ENCODE data around the gene TEX264.

The TEX264 gene

DNA sequence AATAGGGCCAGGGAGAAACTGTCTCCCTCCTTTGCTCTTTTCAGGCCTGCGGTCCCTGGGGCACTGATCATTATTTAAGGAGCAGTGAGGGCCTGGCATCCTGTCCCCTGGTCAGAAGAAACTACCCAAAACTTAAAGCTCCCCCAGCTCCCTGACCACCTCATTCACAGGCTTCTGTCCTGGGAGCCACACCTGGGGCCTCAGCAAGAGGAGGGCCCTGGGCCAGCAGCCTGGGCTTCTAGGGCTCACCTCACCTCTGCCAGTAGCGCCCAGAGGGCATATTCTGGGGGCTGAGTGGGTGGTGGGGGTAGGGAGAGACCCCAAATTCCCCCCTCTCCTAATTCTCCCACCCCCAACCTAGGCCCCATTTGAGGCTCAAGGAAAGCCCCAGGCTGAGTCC lies 31.1 kb downstream of the TEX264 start:
- no peak for DNase-seq

DNA sequence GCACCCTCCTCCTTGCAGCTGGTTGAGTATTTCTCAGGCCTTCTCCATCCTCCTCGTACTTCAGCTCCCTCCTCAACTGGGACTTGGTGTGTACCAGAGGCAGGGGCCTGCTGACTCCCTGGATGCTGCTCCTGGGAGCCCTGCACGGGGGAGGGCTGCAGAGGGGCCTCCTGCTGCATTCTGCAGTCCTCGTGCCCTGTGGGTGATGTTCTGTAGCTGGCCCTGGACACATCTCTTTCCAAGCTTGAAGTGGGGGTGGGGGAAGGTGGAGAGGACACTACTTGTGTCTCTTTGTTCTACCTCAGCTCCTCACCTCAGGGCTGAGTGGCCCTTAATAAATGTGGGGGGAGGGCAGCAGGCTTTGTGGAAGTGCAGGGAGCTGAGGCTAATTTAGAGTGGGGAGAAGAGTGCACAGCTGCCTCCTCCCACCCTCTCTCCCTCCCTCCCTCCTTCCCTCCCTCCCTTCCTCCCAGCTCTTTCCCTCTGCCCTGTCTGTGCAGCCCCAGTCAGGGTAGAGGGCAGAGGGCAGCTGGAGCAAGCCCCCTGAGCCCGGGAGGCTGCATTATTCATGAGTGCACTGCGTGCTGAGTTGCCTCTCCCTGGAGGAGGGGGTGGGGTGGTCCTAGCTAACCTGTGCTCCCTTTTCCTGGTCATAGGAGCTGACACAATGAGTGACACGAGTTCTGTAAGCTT lies 32.2 kb downstream of the TEX264 start:
- peak; percentile 25 for DNase-seq

DNA sequence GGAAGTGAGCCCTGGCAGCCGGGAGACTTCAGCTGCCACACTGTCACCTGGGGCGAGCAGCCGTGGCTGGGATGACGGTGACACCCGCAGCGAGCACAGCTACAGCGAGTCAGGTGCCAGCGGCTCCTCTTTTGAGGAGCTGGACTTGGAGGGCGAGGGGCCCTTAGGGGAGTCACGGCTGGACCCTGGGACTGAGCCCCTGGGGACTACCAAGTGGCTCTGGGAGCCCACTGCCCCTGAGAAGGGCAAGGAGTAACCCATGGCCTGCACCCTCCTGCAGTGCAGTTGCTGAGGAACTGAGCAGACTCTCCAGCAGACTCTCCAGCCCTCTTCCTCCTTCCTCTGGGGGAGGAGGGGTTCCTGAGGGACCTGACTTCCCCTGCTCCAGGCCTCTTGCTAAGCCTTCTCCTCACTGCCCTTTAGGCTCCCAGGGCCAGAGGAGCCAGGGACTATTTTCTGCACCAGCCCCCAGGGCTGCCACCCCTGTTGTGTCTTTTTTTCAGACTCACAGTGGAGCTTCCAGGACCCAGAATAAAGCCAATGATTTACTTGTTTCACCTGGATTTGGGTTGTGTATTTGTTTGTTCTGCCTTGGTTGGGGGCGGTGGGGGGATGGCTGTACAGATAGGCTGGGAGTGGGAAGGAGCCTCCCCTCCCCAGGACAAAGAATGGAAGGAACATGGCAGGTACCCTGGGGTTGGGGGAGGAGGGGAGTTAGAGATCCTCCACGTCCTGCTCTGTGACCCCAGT lies 32.9 kb downstream of the TEX264 start:
- no peak for DNase-seq

DNA sequence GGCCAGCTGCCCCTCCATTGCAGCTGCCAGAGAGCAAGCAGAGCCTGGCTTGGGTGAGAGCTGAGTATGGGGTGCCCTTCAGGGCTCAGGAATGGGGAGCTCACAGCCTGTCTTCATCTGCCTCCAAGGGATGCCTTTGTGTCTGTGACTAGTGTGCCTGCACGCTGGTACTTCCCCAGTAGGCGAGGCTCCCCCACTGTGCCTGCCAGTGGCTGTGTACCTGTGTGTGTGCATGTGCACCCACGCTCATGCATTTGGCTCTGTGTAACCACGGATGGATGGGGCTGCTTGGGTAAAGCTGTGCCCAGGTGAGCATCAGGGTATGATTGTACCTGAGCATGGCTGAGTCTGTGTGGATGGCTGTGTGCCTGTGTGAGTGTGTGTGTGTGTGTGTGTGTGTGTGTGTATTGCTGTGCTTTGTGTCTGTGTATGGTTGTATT lies 33.5 kb downstream of the TEX264 start:
- no peak for DNase-seq

DNA sequence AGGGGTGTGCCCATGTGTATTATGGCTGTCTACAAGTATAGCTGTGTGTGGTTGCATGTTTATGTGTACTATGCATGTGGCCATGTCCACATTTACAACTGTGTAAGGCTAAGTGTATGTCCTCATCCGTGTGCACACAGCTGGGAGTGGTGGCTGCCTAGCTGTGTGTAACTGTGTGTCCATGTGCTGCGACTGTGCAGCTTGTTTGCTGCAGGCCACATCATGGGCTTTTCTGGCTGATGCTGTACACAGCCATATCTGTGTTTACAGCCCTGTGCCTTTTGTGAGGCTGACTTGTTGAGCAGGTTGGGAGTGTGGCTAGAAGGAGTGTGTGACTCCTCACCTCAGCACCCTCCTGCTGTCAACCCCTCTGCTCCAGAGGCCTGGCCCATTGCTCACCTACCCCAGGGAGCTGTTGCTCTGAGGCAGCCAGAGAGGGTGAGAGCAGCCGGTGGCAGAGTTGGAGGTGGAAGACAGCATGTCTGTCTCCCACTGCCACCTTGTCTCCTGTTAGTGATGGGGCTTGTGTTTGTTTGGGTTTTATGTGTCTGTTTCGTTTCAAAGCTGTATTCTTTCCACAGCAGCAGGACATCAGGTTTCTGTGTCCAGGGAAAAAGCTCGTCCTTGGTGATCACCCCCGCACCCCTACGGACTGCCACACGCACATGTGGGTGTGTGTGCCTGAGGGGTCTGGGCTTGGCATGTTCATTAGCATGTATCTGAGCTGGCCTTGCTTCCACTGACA lies 34.4 kb downstream of the TEX264 start:
- no peak for DNase-seq

DNA sequence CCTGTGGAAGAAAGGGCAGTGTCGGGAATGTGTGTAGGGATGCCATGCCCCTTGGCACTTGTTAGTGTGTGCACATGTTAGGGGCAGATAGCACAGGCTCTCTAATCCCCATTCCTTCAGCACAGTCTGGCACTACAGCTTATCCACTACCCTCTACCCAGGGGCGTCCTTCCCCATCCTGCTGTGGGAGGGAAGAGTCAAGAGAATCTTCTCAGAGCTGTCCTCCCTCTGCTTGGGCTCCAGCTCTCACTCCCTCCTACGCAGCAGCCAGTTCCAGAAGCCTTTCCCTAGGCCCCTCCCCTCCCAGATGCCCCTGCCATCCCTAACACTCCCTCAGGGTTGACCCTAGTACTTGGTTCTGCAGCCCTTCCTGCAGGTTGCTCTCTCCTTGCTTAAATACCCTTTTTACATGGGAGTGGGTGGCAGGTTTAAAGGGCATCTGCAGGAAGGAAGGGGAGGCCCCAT lies 35.0 kb downstream of the TEX264 start:
- no peak for DNase-seq

DNA sequence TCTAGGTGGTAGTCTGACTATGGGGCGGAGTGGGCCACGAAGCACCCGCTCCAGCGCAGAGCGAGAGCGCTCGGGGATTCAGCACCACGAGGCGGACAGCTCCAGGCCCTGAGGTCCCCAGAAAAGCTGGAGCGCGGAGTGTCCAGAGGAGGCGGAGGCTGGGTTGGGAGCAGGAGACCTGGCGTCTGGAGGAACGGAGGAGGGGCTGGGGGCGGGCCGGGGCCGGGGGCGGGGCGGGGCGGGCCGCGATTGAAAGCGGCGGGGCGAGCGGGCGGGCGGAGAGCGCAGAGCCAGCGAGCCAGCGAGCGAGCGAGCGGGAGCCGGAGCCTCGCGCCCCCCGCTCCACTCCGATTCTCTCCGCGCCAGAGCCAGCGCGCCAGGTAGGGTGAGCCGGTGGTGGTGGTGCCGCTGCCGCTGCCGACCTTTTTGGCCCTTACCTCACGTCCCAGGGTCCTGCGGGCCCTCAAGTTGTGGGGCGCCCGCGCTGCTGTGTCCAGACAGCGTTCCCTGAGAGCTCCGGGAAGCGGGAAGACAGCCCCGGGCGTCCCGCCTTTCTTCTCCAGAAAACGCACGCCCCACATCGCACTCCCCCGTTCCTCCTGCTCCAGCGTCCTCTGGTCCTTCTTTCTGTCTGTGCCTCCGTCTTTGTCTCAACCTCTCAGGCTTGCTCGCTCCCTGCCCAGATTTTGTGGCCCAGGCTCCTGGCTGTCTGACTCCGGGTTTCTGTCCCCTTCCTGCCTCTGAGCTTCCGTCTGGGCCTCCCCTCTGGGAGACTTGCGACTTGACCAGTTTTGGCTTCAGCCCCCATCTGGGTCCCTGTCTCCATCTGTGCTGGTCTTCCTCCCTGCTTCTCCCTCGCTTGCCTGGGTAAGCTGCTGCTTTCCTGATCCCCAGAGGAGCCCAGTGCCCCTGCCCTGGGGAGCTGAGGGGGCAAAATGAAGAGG lies 36.0 kb downstream of the TEX264 start, which contains the start of gene GRM2:
GRM2 (plus strand) TSS at position 281 of the 944 bp plus-strand sequence. CDS start 1,916 bp downstream, outside the sequence.
- peak; percentile 22 for DNase-seq

DNA sequence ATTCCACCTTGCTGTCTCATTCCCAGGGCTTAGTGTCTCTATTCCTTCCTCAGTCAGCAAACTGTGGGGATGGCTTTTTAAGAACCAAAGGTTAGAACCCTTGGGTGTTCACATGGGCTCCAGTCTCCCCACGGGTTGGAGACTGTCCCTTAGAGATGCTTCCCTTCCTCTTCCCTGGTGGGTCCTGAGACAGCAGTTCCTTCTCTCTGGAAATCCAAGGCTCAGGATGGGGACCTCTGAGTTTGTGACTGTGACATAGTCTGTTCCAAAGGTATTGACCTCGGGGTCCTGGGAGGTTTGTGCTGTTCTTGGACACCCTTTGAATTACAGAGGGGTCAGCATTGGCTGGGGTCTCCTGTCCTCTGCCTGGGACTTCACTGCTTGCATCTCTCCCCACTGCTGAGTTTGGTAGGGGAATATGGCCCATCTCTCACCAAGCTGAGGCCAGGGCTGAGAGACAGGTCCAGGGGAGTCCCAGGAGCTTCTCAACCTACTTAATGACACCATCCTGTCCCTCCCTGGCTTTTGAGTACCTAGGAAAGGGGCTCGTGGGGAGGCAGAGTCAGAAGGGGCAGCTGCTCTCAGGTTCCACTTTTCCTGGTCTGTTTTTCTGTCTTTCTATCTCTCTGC lies 37.3 kb downstream of the TEX264 start:
- no peak for DNase-seq

DNA sequence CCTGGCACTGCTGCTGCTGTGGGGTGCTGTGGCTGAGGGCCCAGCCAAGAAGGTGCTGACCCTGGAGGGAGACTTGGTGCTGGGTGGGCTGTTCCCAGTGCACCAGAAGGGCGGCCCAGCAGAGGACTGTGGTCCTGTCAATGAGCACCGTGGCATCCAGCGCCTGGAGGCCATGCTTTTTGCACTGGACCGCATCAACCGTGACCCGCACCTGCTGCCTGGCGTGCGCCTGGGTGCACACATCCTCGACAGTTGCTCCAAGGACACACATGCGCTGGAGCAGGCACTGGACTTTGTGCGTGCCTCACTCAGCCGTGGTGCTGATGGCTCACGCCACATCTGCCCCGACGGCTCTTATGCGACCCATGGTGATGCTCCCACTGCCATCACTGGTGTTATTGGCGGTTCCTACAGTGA lies 38.0 kb downstream of the TEX264 start:
- DNase-seq, result no peak

DNA sequence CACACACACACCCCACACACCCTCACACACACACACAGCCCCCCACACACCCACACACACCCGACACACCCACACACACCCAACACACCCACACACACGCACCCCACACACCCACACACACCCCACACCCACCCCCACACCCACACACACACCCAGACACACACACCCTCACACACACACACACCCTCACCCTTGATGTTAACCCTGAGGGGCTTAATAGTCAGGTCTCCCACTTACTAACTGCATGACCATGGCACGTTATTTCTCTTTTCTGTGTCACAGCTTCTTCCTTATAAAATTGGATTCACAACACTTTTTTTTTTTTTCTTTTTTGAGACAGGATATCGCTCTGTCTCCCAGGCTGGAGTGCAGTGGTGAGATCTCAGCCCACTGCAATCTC lies 38.6 kb downstream of the TEX264 start:
- no peak for DNase-seq

DNA sequence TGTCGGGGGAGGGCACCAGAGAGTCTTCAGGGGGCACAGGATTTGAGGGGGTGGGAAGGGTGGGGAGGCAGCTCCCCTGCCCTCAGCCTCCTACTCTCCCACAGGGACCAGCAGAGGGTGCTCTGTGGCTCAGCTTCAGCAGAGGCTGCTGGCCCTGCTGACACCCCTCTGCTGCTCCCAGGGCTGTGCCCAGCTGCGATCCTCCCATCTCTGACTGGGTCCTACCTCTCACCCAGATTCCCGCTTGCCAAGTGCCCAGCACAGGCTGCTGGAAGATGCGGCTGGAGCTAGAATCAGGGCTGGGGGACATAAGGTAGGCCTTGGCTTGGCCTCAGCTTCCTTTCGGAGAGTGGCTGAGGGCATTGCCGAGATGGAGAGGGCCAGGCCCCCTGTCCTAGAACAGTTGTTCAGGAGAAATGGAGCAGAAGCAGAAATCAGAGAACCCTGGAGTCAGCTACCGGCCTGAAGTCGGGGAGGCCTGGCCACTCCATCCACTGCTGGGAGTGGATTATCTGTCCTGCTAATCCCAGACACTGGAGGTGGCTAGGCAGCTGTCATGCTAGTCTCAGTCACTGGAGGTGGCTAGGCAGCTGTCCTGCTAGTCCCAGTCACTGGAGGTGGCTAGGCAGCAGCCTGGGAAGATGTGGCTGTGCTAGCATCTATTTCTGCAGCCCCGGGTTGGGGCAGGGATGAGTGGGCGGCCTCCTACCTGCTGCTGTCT lies 39.7 kb downstream of the TEX264 start:
- DNase-seq, result no peak

DNA sequence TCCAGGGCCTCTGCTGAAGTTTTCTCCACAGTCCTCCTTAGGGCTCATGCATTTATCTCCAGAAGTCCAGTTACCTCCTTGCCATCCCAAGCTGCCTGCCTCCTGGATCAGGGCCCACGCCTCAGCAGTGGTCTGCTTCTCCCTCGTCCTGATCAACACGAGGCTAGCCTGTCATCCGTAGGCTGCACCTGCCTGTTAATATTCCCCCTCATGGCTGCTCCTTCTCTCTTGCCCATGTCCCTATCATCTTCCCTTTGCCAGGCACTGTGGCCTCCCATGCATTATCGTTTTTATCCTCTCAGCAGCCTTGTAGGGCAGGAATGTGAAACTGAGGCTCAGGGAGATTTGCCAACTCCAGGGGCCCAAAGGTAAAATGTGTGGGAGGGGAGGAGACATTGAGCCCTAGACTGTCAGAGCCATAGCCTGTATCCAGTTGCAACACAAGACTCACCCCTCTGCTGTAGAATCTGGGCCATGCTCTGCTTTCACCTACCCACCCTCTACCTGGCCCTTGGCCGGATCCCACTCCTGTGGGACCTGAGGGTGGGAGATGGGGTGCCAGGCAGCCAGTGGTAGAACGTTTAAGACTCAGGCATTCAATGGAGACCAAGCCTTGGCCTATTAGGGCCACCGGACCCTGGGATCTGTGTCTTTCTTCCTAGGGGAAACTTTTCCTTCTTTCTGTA lies 40.4 kb downstream of the TEX264 start:
- no peak for DNase-seq

DNA sequence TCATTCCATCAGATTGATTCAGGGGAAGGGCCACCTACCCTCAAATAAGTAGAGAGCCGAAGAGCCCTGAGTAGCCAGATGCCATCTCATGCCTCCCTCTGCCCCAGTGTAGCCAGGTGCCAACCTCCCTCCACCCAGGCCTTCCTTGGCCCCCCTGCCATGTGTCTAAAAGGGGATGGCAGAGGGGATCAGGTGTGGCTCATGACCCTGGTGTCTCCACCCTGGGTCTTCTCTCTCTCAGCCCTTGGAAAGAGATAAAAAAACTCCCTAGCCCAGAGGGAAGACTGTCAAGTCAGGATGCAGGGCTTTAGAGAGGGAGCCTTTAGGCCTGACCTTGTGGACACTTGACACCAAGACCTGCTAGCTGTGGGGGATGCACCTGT lies 41.0 kb downstream of the TEX264 start:
- DNase-seq, result no peak

DNA sequence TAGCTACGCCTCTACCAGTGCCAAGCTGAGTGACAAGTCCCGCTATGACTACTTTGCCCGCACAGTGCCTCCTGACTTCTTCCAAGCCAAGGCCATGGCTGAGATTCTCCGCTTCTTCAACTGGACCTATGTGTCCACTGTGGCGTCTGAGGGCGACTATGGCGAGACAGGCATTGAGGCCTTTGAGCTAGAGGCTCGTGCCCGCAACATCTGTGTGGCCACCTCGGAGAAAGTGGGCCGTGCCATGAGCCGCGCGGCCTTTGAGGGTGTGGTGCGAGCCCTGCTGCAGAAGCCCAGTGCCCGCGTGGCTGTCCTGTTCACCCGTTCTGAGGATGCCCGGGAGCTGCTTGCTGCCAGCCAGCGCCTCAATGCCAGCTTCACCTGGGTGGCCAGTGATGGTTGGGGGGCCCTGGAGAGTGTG lies 41.5 kb downstream of the TEX264 start:
- DNase-seq, result no peak

DNA sequence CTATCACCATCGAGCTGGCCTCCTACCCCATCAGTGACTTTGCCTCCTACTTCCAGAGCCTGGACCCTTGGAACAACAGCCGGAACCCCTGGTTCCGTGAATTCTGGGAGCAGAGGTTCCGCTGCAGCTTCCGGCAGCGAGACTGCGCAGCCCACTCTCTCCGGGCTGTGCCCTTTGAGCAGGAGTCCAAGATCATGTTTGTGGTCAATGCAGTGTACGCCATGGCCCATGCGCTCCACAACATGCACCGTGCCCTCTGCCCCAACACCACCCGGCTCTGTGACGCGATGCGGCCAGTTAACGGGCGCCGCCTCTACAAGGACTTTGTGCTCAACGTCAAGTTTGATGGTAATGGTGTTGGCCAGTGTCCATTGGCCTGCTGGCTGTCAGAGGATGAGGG lies 41.9 kb downstream of the TEX264 start:
- no peak for DNase-seq

DNA sequence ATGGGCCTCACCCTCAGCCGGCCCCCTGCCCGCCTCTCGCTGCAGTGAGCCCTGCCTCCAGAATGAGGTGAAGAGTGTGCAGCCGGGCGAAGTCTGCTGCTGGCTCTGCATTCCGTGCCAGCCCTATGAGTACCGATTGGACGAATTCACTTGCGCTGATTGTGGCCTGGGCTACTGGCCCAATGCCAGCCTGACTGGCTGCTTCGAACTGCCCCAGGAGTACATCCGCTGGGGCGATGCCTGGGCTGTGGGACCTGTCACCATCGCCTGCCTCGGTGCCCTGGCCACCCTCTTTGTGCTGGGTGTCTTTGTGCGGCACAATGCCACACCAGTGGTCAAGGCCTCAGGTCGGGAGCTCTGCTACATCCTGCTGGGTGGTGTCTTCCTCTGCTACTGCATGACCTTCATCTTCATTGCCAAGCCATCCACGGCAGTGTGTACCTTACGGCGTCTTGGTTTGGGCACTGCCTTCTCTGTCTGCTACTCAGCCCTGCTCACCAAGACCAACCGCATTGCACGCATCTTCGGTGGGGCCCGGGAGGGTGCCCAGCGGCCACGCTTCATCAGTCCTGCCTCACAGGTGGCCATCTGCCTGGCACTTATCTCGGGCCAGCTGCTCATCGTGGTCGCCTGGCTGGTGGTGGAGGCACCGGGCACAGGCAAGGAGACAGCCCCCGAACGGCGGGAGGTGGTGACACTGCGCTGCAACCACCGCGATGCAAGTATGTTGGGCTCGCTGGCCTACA lies 44.4 kb downstream of the TEX264 start:
- DNase-seq, result no peak

DNA sequence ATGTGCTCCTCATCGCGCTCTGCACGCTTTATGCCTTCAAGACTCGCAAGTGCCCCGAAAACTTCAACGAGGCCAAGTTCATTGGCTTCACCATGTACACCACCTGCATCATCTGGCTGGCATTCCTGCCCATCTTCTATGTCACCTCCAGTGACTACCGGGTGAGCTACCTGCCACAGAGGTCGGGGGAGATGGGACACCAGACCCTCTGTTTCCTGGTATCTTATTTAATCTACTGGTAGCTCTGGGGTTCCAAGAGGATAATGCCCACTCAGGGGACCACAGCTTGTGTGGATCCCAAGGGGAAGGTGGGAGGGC lies 44.9 kb downstream of the TEX264 start:
- no peak for DNase-seq

DNA sequence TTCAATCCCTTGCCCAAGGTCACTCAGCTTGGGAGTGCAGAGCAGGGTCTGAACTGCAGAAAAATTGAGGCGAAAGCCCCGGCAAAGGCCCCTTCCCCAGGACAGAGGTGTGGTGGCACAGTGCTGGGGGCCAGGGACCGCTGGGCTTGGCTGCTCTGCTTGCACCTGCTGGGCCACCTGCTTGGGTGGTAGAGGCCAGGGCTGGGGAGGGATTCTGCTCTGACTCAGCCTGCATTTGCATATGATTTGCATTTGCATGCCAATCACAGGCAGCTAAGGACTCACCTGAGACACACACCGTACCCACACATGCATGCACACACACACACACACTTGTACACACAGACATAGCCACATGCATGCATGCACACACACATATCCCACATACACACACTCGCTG lies 45.8 kb downstream of the TEX264 start:
- DNase-seq, result no peak

DNA sequence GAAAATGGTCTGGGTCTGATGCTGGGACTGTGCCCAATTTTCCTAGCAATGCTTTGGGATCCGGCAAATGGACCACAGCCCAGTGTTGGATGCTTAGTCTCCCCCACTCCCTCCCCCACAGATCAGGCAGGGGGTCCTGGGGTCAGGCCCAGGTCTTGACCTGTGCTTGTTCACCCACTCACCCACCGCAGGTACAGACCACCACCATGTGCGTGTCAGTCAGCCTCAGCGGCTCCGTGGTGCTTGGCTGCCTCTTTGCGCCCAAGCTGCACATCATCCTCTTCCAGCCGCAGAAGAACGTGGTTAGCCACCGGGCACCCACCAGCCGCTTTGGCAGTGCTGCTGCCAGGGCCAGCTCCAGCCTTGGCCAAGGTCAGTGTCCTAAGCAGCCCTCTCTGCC lies 46.4 kb downstream of the TEX264 start:
- DNase-seq, result no peak

DNA sequence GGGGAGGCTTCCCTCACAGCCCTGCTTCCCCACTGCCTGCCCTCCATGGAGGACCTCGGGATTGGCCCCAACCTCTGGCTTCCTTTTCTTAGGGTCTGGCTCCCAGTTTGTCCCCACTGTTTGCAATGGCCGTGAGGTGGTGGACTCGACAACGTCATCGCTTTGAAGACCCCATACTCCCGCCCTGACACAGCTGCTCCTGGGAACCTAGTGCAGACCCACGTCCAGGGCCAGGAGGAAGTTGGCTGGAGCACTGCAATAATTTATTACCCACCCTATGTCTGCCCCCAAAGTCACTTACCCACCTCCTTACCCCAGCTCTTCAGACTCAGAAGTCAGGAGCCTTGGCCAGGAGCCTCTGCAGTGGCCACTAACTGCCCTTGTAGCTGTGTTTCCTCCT lies 46.9 kb downstream of the TEX264 start:
- no peak for DNase-seq
